NCI-H774 (cell line): Measurements from ENCODE around the gene LUZP2.
"Not testable (repeated sequence)": the region's sequence is repeated elsewhere in the genome, so short reads cannot be mapped to it uniquely, and the experiment has no call there.

Experiments
- DNase-seq: peaks from one replicate; lab custom pipeline; 2025; lab: John Stamatoyannopoulos, UW

The LUZP2 gene

GRCh38 chr11:24820541-24820940 is 323.7 kb downstream of the LUZP2 start:
- no peak for DNase-seq

GRCh38 chr11:24828938-24829605 is 332.2 kb downstream of the LUZP2 start:
- DNase-seq: no peak

DNA sequence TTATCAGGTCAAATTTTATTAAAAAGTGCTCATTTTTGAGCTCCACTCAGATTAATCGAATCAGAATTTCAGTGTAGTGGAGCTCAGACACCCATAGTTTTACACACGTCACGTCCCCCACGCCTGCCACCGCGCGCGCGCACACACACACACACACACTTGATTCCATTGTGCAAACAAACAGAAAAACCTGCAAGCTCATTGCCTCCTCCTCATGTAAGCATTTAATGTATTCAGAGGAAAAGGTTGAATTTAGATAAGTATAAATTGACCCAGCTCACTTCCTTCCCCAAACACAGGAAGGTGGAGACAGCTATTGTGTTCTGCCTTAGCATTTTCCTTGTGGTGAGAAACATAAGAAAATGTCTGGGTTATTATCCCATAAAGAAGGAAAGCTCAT is 336.7 kb downstream of the LUZP2 start:
- no peak for DNase-seq

- DNase-seq: no peak
These were observed 340.3 kb downstream of the LUZP2 start for GRCh38 chr11:24837112-24837511.

GRCh38 chr11:24842308-24842707 is 345.5 kb downstream of the LUZP2 start:
- DNase-seq: no peak

DNA sequence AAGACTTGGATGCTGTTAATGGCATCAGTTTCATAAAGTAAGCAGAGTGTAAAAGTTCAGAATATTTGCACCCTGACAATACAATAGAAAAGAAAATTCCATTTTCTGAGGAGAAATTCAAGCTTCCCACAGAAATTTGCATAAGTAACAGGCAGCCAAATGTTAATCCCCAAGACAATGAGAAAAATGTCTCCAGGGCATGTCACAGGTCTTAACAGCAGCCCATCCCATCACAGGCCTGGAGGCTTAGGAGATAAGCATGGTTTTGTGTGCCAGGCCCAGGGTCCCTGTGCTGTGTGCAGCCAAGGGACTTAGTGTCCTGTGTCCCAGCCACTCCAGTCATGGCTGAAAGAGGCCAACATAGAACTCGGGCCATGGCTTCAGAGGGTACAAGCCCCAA is 347.6 kb downstream of the LUZP2 start:
- no peak for DNase-seq

DNA sequence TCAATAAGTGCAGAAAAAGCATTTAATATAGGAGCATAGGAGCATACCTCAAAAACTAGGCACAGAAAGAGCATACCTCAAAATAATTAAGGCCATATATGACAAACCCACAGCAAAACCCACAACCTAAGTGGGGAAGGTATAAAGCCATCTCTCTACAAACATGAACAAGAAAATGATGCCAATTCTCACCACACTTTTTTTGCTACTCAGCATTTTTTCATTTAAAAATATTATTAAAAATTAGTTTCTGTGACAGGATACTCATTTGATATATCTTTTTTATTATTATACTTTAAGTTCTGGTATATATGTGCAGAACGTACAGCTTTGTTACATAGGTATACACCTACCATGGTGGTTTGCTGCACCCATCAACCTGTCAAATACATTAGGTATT is 352.0 kb downstream of the LUZP2 start:
- no peak for DNase-seq

GRCh38 chr11:24855951-24856350 is 359.1 kb downstream of the LUZP2 start:
- no peak for DNase-seq

- DNase-seq: no peak
These were observed 363.0 kb downstream of the LUZP2 start for GRCh38 chr11:24859801-24860300.

DNA sequence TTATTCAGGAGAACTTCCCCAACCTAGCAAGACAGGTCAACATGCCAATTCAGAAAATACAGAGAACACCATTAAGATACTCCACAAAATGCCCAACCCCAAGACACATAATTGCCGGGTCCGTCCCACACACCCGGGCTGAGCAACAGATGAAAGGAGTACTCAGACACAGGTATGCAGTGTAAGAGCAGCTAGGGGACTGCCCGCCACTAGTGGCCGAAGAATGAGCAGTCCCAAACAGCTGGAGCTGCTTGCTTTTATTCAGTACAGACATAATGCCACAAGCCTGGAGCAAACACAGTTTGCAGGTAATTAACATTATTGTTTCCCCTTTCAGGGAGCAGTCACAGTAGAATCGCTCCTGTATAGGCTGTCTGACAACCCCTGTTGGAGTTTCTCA is 364.6 kb downstream of the LUZP2 start:
- no peak for DNase-seq

- DNase-seq: no peak
These were observed 369.9 kb downstream of the LUZP2 start for GRCh38 chr11:24866743-24867142.

- no peak for DNase-seq
These were observed 373.2 kb downstream of the LUZP2 start for GRCh38 chr11:24870048-24870447.

- peak; percentile 8 for DNase-seq
These were observed 375.3 kb downstream of the LUZP2 start for GRCh38 chr11:24872186-24872585.

DNA sequence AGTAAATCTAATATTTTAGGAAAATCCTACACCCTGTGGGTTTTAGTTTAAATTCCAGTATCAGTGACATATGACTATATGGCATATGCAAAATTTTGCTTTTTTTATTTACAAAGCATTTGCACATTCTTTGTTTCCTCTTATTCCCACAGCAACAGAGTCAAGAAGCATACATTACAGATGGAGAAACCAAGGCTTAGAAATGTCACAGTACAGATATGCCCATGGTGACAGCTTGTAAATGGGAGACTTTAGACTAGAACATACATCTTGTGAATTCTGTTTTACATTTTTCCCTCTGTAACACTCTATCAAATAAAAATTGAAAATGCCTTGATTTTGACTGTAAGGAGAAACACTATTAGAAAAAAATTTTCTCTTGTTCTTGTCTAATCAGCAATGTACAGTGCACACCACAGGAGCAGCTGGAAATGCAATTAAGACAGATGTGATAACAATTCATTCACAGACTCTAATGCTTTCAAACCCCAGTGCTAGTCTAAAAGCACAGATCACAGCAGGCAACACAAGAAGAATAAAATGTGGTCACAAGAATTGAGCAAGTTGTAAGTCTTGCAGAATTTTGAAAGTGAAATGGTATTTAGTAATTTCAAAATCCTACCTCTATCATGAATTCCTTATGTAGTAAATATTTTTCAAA is 375.9 kb downstream of the LUZP2 start:
- no peak for DNase-seq

DNA sequence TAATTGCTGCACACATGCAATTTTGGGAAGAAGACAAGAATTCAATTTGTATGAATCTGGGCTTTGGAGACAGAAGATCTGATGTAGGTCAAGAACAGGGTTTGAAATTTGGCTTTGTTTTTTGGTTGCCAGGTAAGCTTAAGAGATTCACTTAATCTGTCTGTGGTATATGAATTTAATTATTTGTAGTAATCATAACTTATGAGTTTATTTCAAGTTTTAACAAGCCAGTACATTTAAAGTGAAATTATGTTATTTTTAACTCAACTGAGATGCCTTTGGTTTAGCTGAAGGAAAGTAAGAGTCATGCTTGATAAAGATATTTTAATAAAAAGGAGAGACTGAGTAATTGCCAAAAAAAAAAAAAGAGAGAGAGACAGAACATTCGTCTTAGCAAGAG is 384.1 kb downstream of the LUZP2 start:
- DNase-seq: no peak

- DNase-seq: peak; percentile 14
These were observed 388.8 kb downstream of the LUZP2 start for GRCh38 chr11:24885580-24886173.

DNA sequence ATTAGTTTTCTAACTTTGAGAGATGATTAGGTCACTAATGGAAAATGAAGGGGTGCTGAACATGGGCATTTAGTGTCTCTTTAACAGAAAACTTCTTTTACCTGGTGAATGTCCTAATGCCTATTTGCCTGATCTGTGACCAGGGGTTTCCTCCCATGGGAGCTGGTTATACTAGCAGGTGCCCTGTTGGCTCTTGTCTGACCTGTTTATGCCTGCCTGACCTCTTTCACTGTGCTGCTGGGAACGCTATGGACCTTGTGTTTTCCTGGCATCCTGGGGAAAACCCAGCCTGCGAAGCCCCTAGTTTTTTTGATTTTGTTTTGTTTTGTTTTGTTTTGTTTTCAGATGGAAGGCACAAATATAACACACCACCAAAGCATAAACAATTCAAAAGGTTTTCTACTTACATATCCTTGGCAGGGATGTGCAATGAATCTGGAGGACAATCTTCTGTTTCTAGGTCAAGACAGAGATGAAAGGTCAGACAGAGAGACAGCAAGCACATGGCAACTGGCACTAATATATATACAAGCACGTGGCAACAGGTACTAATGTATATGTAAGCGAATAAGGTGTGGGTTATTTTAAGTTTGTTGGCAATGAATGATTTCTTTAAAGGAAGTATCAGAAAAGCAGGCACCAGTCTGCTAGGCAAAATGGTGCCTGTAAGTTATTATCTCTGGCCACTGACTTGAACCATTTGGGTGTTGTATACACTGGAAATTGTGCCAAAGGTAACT is 390.2 kb downstream of the LUZP2 start:
- no peak for DNase-seq

DNA sequence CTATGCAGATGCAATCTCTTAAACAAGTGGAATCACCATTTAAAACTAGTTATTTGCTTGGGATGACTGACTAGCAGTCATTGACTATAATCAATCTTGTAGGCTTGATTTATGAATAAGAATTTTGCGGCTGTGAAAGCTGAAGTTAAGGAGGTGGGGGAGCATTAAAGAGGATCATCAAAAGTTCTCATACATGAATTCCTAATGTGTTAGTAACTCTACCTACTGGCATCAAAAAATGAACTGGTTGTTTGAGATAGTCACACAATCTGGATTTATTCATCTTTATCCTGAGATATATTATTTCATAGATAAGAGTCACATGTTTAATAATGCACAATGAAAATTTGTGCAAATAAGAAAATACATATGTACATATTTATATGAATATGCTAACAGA is 393.6 kb downstream of the LUZP2 start:
- DNase-seq: no peak

- DNase-seq: not testable (repeated sequence)
These were observed 395.1 kb downstream of the LUZP2 start for GRCh38 chr11:24891845-24892492.

- DNase-seq: no peak
These were observed 399.4 kb downstream of the LUZP2 start for GRCh38 chr11:24896118-24896835.

- DNase-seq: no peak
These were observed 403.7 kb downstream of the LUZP2 start for GRCh38 chr11:24900514-24900913.
